Activated T-cell treated with anti-CD3 and anti-CD28 coated beads, Interleukin-2, amount 50 U/mL, for 72 hours (primary cell): Measurements from ENCODE around the gene TRAF7. TPM values are rescaled to one million over a fixed set of nuclear protein-coding genes. Genes with fewer than 3 reads are reported as not detected.

Experiments
- ATAC-seq, 2 donors: fragments of 150-1000 bp; cut with Tn5 transposase; replicated peaks in 1 of 2; 2 replicates each; pipeline ENCODE4 v1.10.0; 2021; ENCODE audit warnings: moderate library complexity in 2 of 2, mild to moderate bottlenecking in 1 of 2
- DNase-seq, 2 donors: peaks; one replicate each; pipeline ENCODE4 v3.0.0; 2021 to 2022; ENCODE audit warnings: mixed read lengths in 1 of 2
- H3K27ac Mint-ChIP-seq: one replicate; pipeline ENCODE4 v1.8.0; 2022; ENCODE audit warnings: mild to moderate bottlenecking, moderate library complexity, mixed read lengths
- H3K27me3 Mint-ChIP-seq: one replicate; pipeline ENCODE4 v1.8.0; 2022; ENCODE audit warnings: low read depth, mixed read lengths
- H3K36me3 Mint-ChIP-seq, 2 donors: one replicate each; pipeline ENCODE4 v1.8.0; 2022; ENCODE audit warnings: mixed read lengths in 2 of 2, mild to moderate bottlenecking in 1 of 2; ENCODE audit not compliant: insufficient read depth in 2 of 2
- H3K4me1 Mint-ChIP-seq: one replicate; pipeline ENCODE4 v1.8.0; 2022; ENCODE audit warnings: low read depth, mixed read lengths
- H3K4me3 Mint-ChIP-seq, 2 donors: one replicate each; pipeline ENCODE4 v1.8.0; 2022; ENCODE audit warnings: mild to moderate bottlenecking in 2 of 2, mixed read lengths in 2 of 2, moderate library complexity in 2 of 2
- H3K9me3 Mint-ChIP-seq, 2 donors: one replicate each; pipeline ENCODE4 v1.8.0; 2022; ENCODE audit warnings: mixed read lengths in 2 of 2
- total RNA-seq, 2 donors: library from RNA; stranded (reverse); gene quantifications; one replicate each; pipeline ENCODE4 v1.2.3, GENCODE V29; 2022

TRAF7 gene
- total RNA-seq, 2 donors from 2014 or later = 66.4 to 72.9 TPM

GRCh38 chr16:2157480-2158261 is 2.1 kb downstream of the TRAF7 start:
- Mint-ChIP-seq H3K36me3 (peaks cover 4 to 7% of the 10 kb centered on the region in 2 donors), H3K27ac (no peak overlapping the region), H3K4me3 (peak overlapping the region; percentile 97 to 99), H3K4me1 (peaks cover 39% of the 10 kb centered on the region), H3K27me3 (no peaks in the 10 kb centered on the region), H3K9me3 (no peaks in the 10 kb centered on the region)
- ATAC-seq (no peak), DNase-seq (no peak)

- no peak overlapping the region for H3K27ac Mint-ChIP-seq
- peaks cover 33% of the 10 kb centered on the region for H3K4me1 Mint-ChIP-seq
- no peaks in the 10 kb centered on the region for H3K9me3 Mint-ChIP-seq
- ATAC-seq = no peak
- no peak for DNase-seq
- peaks cover 4 to 7% of the 10 kb centered on the region in 2 donors for H3K36me3 Mint-ChIP-seq
- H3K4me3 Mint-ChIP-seq = no peak overlapping the region
- no peaks in the 10 kb centered on the region for H3K27me3 Mint-ChIP-seq
These were observed 2.7 kb downstream of the TRAF7 start for GRCh38 chr16:2158262-2158638.

GRCh38 chr16:2159175-2159838 is 3.7 kb downstream of the TRAF7 start:
- Mint-ChIP-seq H3K36me3 (peaks cover 4% of the 10 kb centered on the region in 2 donors), H3K27me3 (no peaks in the 10 kb centered on the region), H3K27ac (peak overlapping the region; percentile 51), H3K4me3 (no peak overlapping the region), H3K9me3 (no peaks in the 10 kb centered on the region), H3K4me1 (peaks cover 22% of the 10 kb centered on the region)
- no peak for ATAC-seq
- DNase-seq = no peak

- Mint-ChIP-seq H3K4me3 (no peak overlapping the region), H3K9me3 (no peaks in the 10 kb centered on the region), H3K36me3 (peaks cover 0 to under 1% of the 10 kb centered on the region in 2 donors), H3K27me3 (no peaks in the 10 kb centered on the region), H3K4me1 (peaks cover 20% of the 10 kb centered on the region), H3K27ac (no peak overlapping the region)
- ATAC-seq (no peak), DNase-seq (no peak)
These were observed 5.5 kb downstream of the TRAF7 start for GRCh38 chr16:2160915-2161551.

- H3K27ac Mint-ChIP-seq = no peak overlapping the region
- DNase-seq (no peak), ATAC-seq (no peak)
- no peak overlapping the region for H3K4me3 Mint-ChIP-seq
- H3K9me3 Mint-ChIP-seq = no peaks in the 10 kb centered on the region
- peaks cover 12% of the 10 kb centered on the region for H3K4me1 Mint-ChIP-seq
- no peaks in the 10 kb centered on the region for H3K27me3 Mint-ChIP-seq
- peaks cover 0 to 2% of the 10 kb centered on the region in 2 donors for H3K36me3 Mint-ChIP-seq
These were observed 6.3 kb downstream of the TRAF7 start for GRCh38 chr16:2161911-2162310.

GRCh38 chr16:2162676-2163118 is 7.1 kb downstream of the TRAF7 start:
- H3K9me3 Mint-ChIP-seq = no peaks in the 10 kb centered on the region
- DNase-seq (no peak), ATAC-seq (no peak)
- peaks cover 4% of the 10 kb centered on the region for H3K4me1 Mint-ChIP-seq
- H3K27ac Mint-ChIP-seq = no peak overlapping the region
- no peaks in the 10 kb centered on the region for H3K27me3 Mint-ChIP-seq
- H3K4me3 Mint-ChIP-seq = no peak overlapping the region
- peaks cover 0 to 2% of the 10 kb centered on the region in 2 donors for H3K36me3 Mint-ChIP-seq

GRCh38 chr16:2163211-2163881 is 7.8 kb downstream of the TRAF7 start:
- Mint-ChIP-seq H3K4me1 (no peaks in the 10 kb centered on the region), H3K4me3 (no peak overlapping the region), H3K27ac (no peak overlapping the region), H3K36me3 (peaks cover 0 to 2% of the 10 kb centered on the region in 2 donors), H3K27me3 (no peaks in the 10 kb centered on the region), H3K9me3 (no peaks in the 10 kb centered on the region)
- ATAC-seq (peak in 1 of 2 donors; percentile 38), DNase-seq (no peak)

- ATAC-seq (no peak), DNase-seq (no peak)
- no peaks in the 10 kb centered on the region for H3K4me1 Mint-ChIP-seq
- no peak overlapping the region for H3K27ac Mint-ChIP-seq
- H3K4me3 Mint-ChIP-seq = no peak overlapping the region
- peaks cover 0 to 2% of the 10 kb centered on the region in 2 donors for H3K36me3 Mint-ChIP-seq
- no peaks in the 10 kb centered on the region for H3K9me3 Mint-ChIP-seq
- H3K27me3 Mint-ChIP-seq = no peaks in the 10 kb centered on the region
These were observed 10.3 kb downstream of the TRAF7 start for GRCh38 chr16:2165861-2166260.

- peaks cover 0 to 2% of the 10 kb centered on the region in 2 donors for H3K36me3 Mint-ChIP-seq
- H3K9me3 Mint-ChIP-seq = no peaks in the 10 kb centered on the region
- no peak for ATAC-seq
- H3K27me3 Mint-ChIP-seq = no peaks in the 10 kb centered on the region
- H3K27ac Mint-ChIP-seq = no peak overlapping the region
- no peaks in the 10 kb centered on the region for H3K4me1 Mint-ChIP-seq
- no peak for DNase-seq
- H3K4me3 Mint-ChIP-seq = no peak overlapping the region
These were observed 10.9 kb downstream of the TRAF7 start for GRCh38 chr16:2166263-2167067.

- ATAC-seq (no peak), DNase-seq (no peak)
- Mint-ChIP-seq H3K27ac (no peak overlapping the region), H3K9me3 (no peaks in the 10 kb centered on the region), H3K36me3 (peaks cover 0 to 2% of the 10 kb centered on the region in 2 donors), H3K4me3 (no peak overlapping the region), H3K27me3 (no peaks in the 10 kb centered on the region), H3K4me1 (no peaks in the 10 kb centered on the region)
These were observed 11.6 kb downstream of the TRAF7 start for GRCh38 chr16:2167068-2167638.

GRCh38 chr16:2170080-2170479 is 14.5 kb downstream of the TRAF7 start:
- Mint-ChIP-seq H3K27me3 (no peaks in the 10 kb centered on the region), H3K4me3 (no peak overlapping the region), H3K36me3 (peaks cover 0 to 3% of the 10 kb centered on the region in 2 donors), H3K27ac (no peak overlapping the region), H3K4me1 (no peaks in the 10 kb centered on the region), H3K9me3 (no peaks in the 10 kb centered on the region)
- ATAC-seq (no peak), DNase-seq (no peak)
